ENCODE data around the gene CEACAM19. TPM values are rescaled to one million over a fixed set of nuclear protein-coding genes. Genes with fewer than 3 reads are reported as not detected.
"Not testable (repeated sequence)": the region's sequence is repeated elsewhere in the genome, so short reads cannot be mapped to it uniquely, and the experiment has no call there.

Gene CEACAM19
- total RNA-seq, 1 experiment from 2014 or later = not detected

DNA sequence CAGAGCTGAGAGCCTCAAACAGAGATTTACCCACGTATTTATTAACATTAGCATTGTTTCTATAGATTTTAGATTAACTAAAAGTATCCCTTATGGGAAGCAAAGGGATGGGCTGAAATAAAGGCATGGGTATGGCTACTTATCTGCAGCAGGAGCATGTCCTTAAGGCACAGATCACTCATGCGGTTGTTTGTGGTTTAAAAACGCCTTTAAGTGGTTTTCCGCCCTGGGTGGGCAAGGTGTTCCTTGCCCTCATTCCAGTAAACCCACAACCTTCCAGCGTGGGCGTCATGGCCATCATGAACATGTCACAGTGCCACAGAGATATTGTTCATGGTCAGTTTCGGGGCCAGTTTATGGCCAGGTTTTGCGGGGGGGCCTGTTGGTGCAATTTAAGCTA lies 39.7 kb upstream of the CEACAM19 start:
- not testable (repeated sequence) for H3K36me3 ChIP-seq (ENCODE audit: insufficient read depth, low read length); H3K9me2 ChIP-seq (replicated peaks; ENCODE audit: insufficient read depth, low read length); DNase-seq; H3K27ac ChIP-seq (ENCODE audit: low read length); H3K4me2 ChIP-seq (ENCODE audit: low read depth, low read length, poor library complexity, severe bottlenecking); H3K4me1 ChIP-seq (ENCODE audit: low read length); H3K4me3 ChIP-seq (ENCODE audit: low read length); H2AFZ ChIP-seq (ENCODE audit: low read length); H3K9me3 ChIP-seq (ENCODE audit: low read length); H3K9ac ChIP-seq (ENCODE audit: low read length); H3K27me3 ChIP-seq (ENCODE audit: low read length); H3K79me2 ChIP-seq (ENCODE audit: low read length); H4K20me1 ChIP-seq (ENCODE audit: insufficient read depth, low read depth, low read length)

DNA sequence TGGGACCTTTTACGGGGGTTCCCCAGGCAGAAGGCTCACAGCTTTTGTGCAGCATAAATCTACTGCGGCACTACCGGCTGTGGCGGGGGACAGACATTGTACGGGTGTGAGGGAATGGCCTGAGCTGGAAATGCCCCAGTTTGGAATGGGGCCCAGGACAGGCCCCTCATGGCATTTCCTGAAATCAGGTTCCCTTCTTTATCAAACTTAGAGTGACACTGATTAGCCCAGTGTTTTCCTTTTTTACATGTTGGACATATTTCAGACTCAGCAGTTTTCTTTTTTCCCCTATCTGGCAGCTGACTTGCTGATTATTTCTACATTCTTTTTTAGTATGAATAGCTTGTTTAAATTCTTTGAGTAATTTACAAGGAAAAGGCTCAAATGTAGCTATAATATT lies 37.2 kb upstream of the CEACAM19 start:
- H3K36me3 ChIP-seq (ENCODE audit: insufficient read depth, low read length); H3K9me2 ChIP-seq (replicated peaks; ENCODE audit: insufficient read depth, low read length); H2AFZ ChIP-seq (ENCODE audit: low read length); H3K4me1 ChIP-seq (ENCODE audit: low read length); H3K4me3 ChIP-seq (ENCODE audit: low read length); DNase-seq; H3K27ac ChIP-seq (ENCODE audit: low read length); H3K9me3 ChIP-seq (ENCODE audit: low read length); H3K9ac ChIP-seq (ENCODE audit: low read length); H3K4me2 ChIP-seq (ENCODE audit: low read depth, low read length, poor library complexity, severe bottlenecking); H3K27me3 ChIP-seq (ENCODE audit: low read length); H3K79me2 ChIP-seq (ENCODE audit: low read length); H4K20me1 ChIP-seq (ENCODE audit: insufficient read depth, low read depth, low read length): not testable (repeated sequence)

DNA sequence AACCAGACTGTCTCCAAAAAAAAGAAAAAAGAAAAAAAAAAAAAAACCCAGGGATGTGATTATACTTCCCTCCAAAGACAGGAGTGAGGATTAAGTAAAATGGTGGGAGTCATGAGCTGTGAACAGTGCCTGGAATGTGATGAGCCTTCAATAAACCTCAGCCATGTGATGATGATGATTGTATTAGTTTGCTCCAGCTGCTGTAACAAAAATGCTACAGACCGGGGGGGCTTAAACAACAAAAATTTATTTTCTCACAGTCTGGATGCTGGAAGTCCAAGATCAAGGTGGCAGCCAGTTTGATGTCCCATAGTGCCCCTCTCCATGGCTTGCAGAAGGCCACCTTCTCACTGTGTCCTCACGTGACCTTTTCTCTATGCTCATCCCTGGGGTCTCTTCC lies 36.5 kb upstream of the CEACAM19 start:
- Histone ChIP-seq H3K79me2 (ENCODE audit: low read length) (no peaks in the 10 kb centered on the region), H3K9ac (ENCODE audit: low read length) (no peak overlapping the region), H3K4me1 (ENCODE audit: low read length) (no peaks in the 10 kb centered on the region), H3K4me2 (ENCODE audit: low read depth, low read length, poor library complexity, severe bottlenecking) (no peak overlapping the region), H3K27ac (ENCODE audit: low read length) (no peak overlapping the region), H3K27me3 (ENCODE audit: low read length) (no peaks in the 10 kb centered on the region), H3K9me2 (replicated peaks; ENCODE audit: insufficient read depth, low read length) (no peaks in the 10 kb centered on the region), H3K4me3 (ENCODE audit: low read length) (no peak overlapping the region), H3K36me3 (ENCODE audit: insufficient read depth, low read length) (no peaks in the 10 kb centered on the region), H2AFZ (ENCODE audit: low read length) (no peak overlapping the region), H3K9me3 (ENCODE audit: low read length) (no peaks in the 10 kb centered on the region), H4K20me1 (ENCODE audit: insufficient read depth, low read depth, low read length) (no peaks in the 10 kb centered on the region)
- no peak for DNase-seq

DNA sequence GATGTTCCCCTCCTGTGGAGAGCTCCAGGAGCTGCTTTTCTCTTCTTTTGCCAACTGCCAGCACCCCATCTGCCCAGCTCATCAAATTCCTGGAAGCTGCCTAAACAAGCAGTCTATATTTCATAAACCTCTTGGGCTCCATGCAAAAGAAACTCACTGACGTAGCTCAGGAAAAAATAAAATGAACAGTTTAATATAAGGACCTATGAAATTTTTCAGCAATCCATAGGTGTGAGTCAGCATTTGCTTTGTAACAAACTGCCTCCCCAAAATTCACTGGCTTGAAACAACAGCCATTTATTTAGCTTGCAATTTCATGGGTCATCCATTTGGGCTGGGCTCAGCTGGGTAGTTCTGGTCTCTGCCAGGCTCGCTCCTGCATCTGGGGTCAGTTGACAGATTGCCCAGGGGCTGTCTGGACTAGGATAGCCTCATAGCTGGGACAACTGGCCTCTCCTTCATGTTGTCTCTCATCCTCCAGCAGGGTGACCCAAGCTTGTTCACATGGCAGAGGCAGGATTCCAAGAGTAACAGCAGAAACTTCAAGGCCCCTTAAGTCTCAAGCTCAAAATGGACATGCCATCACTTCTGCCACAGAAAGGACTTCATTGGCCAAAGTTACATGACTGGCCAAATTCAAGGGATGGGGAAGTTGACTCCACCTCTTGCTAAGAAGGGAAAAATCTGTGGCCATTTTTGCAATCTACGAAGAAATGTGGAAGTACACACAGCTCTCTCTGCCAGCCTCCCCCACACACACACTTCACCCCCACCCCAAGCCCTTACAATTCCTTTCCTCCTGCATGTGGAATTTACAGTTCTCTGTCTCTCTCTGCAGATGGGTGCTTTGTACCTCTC lies 35.5 kb upstream of the CEACAM19 start:
- H3K36me3 ChIP-seq (ENCODE audit: insufficient read depth, low read length) = no peaks in the 10 kb centered on the region
- no peak for DNase-seq
- H3K4me3 ChIP-seq (ENCODE audit: low read length) = no peak overlapping the region
- H3K9ac ChIP-seq (ENCODE audit: low read length) = no peak overlapping the region
- H2AFZ ChIP-seq (ENCODE audit: low read length) = no peak overlapping the region
- H3K27me3 ChIP-seq (ENCODE audit: low read length) = no peaks in the 10 kb centered on the region
- no peaks in the 10 kb centered on the region for H3K79me2 ChIP-seq (ENCODE audit: low read length)
- no peaks in the 10 kb centered on the region for H3K4me1 ChIP-seq (ENCODE audit: low read length)
- no peaks in the 10 kb centered on the region for H3K9me2 ChIP-seq (replicated peaks; ENCODE audit: insufficient read depth, low read length)
- H3K27ac ChIP-seq (ENCODE audit: low read length) = no peak overlapping the region
- H4K20me1 ChIP-seq (ENCODE audit: insufficient read depth, low read depth, low read length) = no peaks in the 10 kb centered on the region
- no peak overlapping the region for H3K4me2 ChIP-seq (ENCODE audit: low read depth, low read length, poor library complexity, severe bottlenecking)
- H3K9me3 ChIP-seq (ENCODE audit: low read length) = no peaks in the 10 kb centered on the region

DNA sequence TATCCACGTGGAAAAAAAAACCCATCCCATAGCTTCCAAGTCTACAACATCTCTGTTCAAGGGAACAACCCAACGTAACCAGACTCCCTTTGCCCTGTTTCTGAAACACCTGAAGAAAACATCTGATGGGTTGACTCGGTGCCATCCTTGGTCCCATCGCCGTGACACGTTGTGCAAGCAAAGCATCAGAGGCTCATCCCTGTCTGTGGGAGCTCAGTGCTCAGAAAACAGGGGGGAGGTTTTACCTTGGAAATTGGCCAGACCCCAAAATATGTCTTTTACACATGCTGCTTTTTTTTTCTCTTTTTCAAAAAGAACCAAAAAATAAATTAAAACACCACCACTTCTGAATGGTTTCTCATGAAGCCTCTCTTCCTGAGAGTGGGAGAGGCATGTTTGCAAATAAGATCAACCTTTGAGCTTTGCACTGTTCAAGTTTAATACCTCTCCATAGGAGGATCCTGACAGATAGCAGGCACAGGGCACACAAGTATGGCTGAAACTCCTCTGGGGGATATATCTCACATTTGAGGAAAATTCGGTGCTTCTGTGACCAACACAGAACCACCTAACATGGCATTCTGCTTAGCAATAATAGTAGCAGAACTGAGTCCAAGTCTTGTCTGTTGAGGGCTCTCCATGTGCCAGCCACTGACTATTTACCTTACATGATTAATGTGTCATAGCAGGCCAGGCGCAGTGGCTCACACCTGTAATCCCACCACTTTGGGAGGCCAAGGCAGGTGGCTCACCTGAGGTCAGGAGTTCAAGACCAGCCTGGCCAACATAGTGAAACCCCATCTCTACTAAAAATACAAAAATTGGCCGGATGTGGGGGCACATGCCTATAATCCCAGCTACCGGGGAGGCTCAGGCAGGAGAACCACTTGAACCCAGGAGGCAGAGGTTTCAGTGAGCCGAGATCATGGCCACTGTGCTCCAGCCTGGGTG lies 34.6 kb upstream of the CEACAM19 start:
- no peaks in the 10 kb centered on the region for H3K9me3 ChIP-seq (ENCODE audit: low read length)
- H3K27ac ChIP-seq (ENCODE audit: low read length) = no peak overlapping the region
- no peak for DNase-seq
- no peak overlapping the region for H3K9ac ChIP-seq (ENCODE audit: low read length)
- no peak overlapping the region for H3K4me3 ChIP-seq (ENCODE audit: low read length)
- H3K79me2 ChIP-seq (ENCODE audit: low read length) = no peaks in the 10 kb centered on the region
- H3K4me1 ChIP-seq (ENCODE audit: low read length) = no peaks in the 10 kb centered on the region
- H4K20me1 ChIP-seq (ENCODE audit: insufficient read depth, low read depth, low read length) = no peaks in the 10 kb centered on the region
- H2AFZ ChIP-seq (ENCODE audit: low read length) = no peak overlapping the region
- no peak overlapping the region for H3K4me2 ChIP-seq (ENCODE audit: low read depth, low read length, poor library complexity, severe bottlenecking)
- no peaks in the 10 kb centered on the region for H3K27me3 ChIP-seq (ENCODE audit: low read length)
- no peaks in the 10 kb centered on the region for H3K9me2 ChIP-seq (replicated peaks; ENCODE audit: insufficient read depth, low read length)
- no peaks in the 10 kb centered on the region for H3K36me3 ChIP-seq (ENCODE audit: insufficient read depth, low read length)

DNA sequence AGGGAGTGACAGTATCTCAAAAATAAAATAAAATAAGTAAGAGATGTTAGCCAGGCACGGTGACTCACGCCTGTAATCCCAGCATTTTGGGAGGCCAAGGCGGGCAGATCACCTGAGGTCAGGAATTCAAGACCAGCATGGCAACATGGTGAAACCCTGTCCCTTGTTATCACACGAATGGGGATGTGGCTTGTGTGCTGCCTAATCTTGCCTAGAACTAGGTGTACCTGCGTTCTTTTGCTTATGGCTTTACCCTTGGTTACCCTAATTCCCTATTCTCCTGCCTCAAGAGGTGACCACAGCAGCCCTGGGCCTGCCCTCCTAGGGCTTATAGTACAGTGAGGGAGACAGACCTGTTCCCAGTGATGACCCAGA lies 33.9 kb upstream of the CEACAM19 start:
- H3K4me2 ChIP-seq (ENCODE audit: low read depth, low read length, poor library complexity, severe bottlenecking) = no peak overlapping the region
- no peaks in the 10 kb centered on the region for H3K27me3 ChIP-seq (ENCODE audit: low read length)
- no peaks in the 10 kb centered on the region for H3K9me3 ChIP-seq (ENCODE audit: low read length)
- no peaks in the 10 kb centered on the region for H3K79me2 ChIP-seq (ENCODE audit: low read length)
- H3K4me1 ChIP-seq (ENCODE audit: low read length) = no peaks in the 10 kb centered on the region
- H4K20me1 ChIP-seq (ENCODE audit: insufficient read depth, low read depth, low read length) = no peaks in the 10 kb centered on the region
- no peak overlapping the region for H3K27ac ChIP-seq (ENCODE audit: low read length)
- no peak overlapping the region for H3K4me3 ChIP-seq (ENCODE audit: low read length)
- no peak overlapping the region for H3K9ac ChIP-seq (ENCODE audit: low read length)
- H3K36me3 ChIP-seq (ENCODE audit: insufficient read depth, low read length) = no peaks in the 10 kb centered on the region
- no peak for DNase-seq
- no peak overlapping the region for H2AFZ ChIP-seq (ENCODE audit: low read length)
- no peaks in the 10 kb centered on the region for H3K9me2 ChIP-seq (replicated peaks; ENCODE audit: insufficient read depth, low read length)

DNA sequence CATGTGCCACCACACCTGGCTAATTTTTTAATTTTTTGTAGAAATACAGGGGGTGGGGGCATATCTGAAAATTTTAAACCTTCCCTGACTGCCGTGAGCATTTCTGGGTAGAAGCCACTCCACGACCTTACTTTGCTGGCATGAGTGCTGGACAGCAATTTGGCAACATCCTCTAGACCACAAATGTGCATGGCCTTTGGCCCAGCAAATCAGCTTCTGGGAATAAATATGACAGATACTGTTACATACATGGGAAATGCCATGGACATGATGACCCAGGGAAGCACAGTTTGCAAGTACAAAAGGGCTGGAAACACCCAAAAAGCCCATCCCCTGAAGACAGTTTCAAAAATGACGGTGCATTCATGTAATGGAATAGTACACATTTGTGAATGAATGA lies 30.8 kb upstream of the CEACAM19 start:
- no peaks in the 10 kb centered on the region for H3K79me2 ChIP-seq (ENCODE audit: low read length)
- H3K4me2 ChIP-seq (ENCODE audit: low read depth, low read length, poor library complexity, severe bottlenecking) = no peak overlapping the region
- no peaks in the 10 kb centered on the region for H3K4me1 ChIP-seq (ENCODE audit: low read length)
- H3K36me3 ChIP-seq (ENCODE audit: insufficient read depth, low read length) = no peaks in the 10 kb centered on the region
- no peak overlapping the region for H3K4me3 ChIP-seq (ENCODE audit: low read length)
- H2AFZ ChIP-seq (ENCODE audit: low read length) = no peak overlapping the region
- H3K27me3 ChIP-seq (ENCODE audit: low read length) = no peaks in the 10 kb centered on the region
- no peaks in the 10 kb centered on the region for H3K9me2 ChIP-seq (replicated peaks; ENCODE audit: insufficient read depth, low read length)
- no peaks in the 10 kb centered on the region for H4K20me1 ChIP-seq (ENCODE audit: insufficient read depth, low read depth, low read length)
- DNase-seq = no peak
- H3K9me3 ChIP-seq (ENCODE audit: low read length) = no peaks in the 10 kb centered on the region
- H3K27ac ChIP-seq (ENCODE audit: low read length) = no peak overlapping the region
- H3K9ac ChIP-seq (ENCODE audit: low read length) = no peak overlapping the region

DNA sequence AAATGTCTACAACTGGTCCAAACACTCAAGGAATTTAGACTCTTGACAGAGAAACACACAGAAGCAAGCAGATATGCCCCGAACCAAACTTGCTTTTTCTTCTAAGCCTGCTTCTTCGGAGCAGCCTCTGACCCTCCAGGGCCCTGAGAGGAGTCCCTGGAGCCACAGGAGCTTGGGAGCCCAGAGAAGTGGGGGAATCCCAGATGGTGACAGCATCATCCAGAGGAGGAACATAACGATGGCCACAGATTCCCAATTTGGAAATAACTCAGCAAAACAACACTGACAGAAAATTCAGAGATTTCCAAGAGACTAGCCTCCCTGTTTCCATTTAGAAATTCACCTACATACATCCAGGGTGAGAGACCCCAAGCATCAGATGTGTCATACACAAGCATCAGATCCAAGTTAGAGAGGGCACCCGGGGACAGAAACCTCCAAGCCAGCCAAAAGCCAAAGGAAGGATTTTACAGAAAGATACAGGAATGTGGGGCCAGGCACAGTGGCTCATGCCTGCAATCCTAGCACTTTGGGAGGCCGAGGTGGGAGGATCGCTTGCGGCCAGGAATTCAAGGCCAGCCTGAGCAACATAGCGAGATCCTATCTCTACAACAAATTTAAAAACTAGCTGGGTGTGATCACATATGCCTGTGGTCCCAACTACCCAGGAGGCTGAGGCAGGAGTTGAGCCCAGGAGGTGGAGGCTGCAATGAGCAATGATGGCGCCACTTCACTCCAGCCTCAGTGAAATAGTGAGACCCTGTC lies 29.6 kb upstream of the CEACAM19 start:
- Histone ChIP-seq H3K9ac (ENCODE audit: low read length) (no peak overlapping the region), H3K27ac (ENCODE audit: low read length) (no peak overlapping the region), H3K9me3 (ENCODE audit: low read length) (no peaks in the 10 kb centered on the region), H3K36me3 (ENCODE audit: insufficient read depth, low read length) (no peaks in the 10 kb centered on the region), H3K4me2 (ENCODE audit: low read depth, low read length, poor library complexity, severe bottlenecking) (no peak overlapping the region), H3K79me2 (ENCODE audit: low read length) (no peaks in the 10 kb centered on the region), H4K20me1 (ENCODE audit: insufficient read depth, low read depth, low read length) (no peaks in the 10 kb centered on the region), H3K4me1 (ENCODE audit: low read length) (no peaks in the 10 kb centered on the region), H3K27me3 (ENCODE audit: low read length) (no peaks in the 10 kb centered on the region), H3K4me3 (ENCODE audit: low read length) (no peak overlapping the region), H3K9me2 (replicated peaks; ENCODE audit: insufficient read depth, low read length) (no peaks in the 10 kb centered on the region), H2AFZ (ENCODE audit: low read length) (no peak overlapping the region)
- no peak for DNase-seq

Data from Karpas-422 (cell line).